Endothelial cell of umbilical vein (primary cell): ENCODE results near the gene WDR86.

Source experiments
- CTCF ChIP-seq, 2 donors: IDR thresholded peaks; 1 replicate in 1 of 2; 2 replicates in 1 of 2; pipeline ENCODE4 v1.5.1; 2011; ENCODE audit warnings: low read length in 2 of 2, mild to moderate bottlenecking in 2 of 2, moderate library complexity in 2 of 2, control low read depth in 1 of 2, inconsistent platforms in 1 of 2, low read depth in 1 of 2; ENCODE audit not compliant: insufficient read depth in 1 of 2; ENCODE audit errors: extremely low read depth in 1 of 2
- EZH2 ChIP-seq: IDR thresholded peaks from 2 replicates; pipeline ENCODE4 v1.6.1; 2012; ENCODE audit warnings: borderline replicate concordance, low read depth, mild to moderate bottlenecking, moderate library complexity, low read length, inconsistent platforms; ENCODE audit not compliant: severe bottlenecking
- FOS ChIP-seq: IDR thresholded peaks from 2 replicates; pipeline ENCODE4 v1.6.1; 2011; ENCODE audit warnings: mild to moderate bottlenecking, low read length, moderate library complexity, borderline replicate concordance; ENCODE audit not compliant: insufficient read depth
- GATA2 ChIP-seq: IDR thresholded peaks from 2 replicates; pipeline ENCODE4 v1.7.0; 2011; ENCODE audit warnings: low read depth, mild to moderate bottlenecking, moderate library complexity, mixed read lengths, low read length; ENCODE audit not compliant: insufficient read length, insufficient read depth
- JUN ChIP-seq: IDR thresholded peaks from 2 replicates; pipeline ENCODE4 v1.6.1; 2011; ENCODE audit warnings: borderline replicate concordance, low read depth; ENCODE audit not compliant: insufficient read length, insufficient read depth
- MAX ChIP-seq: IDR thresholded peaks from 2 replicates; pipeline ENCODE4 v1.6.1; 2011; ENCODE audit not compliant: insufficient read depth, insufficient read length
- MYC ChIP-seq: IDR thresholded peaks from one replicate; pipeline ENCODE4 v1.6.1; 2011; ENCODE audit warnings: mild to moderate bottlenecking, low read depth, low read length
- POLR2A ChIP-seq: IDR thresholded peaks from 2 replicates; pipeline ENCODE4 v1.6.1; 2012; ENCODE audit warnings: low read depth, mild to moderate bottlenecking, control low read depth, low read length
- POLR2AphosphoS5 ChIP-seq: IDR thresholded peaks from 2 replicates; pipeline ENCODE4 v1.6.1; 2012; ENCODE audit warnings: low read depth, mild to moderate bottlenecking, control low read depth, low read length, moderate library complexity; ENCODE audit not compliant: insufficient read depth

DNA sequence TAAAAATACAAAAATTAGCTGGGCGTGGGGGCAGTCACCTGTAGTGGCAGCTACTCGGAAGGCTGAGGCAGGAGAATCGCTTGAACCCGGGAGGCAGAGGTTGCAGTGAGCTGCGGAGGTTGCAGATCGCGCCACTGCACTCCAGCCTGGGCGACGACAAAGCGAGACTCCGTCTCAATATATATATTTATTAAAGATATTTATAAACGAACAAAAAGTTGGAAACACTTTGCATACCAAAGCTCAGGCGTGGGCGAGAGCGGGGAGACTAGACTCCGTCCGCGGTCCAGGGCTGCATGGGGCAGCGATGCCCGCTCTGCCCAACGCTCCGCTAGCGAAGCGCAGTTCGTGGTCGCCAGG is 38.0 kb upstream of the WDR86 start:
- no peak for TF ChIP-seq EZH2
- no peak for TF ChIP-seq CTCF (IDR thresholded peaks at IDR 0.05; ENCODE audit: extremely low read depth in 1 of 2, insufficient read depth in 1 of 2, low read depth in 1 of 2, low read length in 2 of 2)
- no peak for TF ChIP-seq MAX
- no peak for TF ChIP-seq POLR2AphosphoS5
- no peak for TF ChIP-seq POLR2A
- no peak for TF ChIP-seq JUN
- no peak for TF ChIP-seq GATA2
- no peak for TF ChIP-seq MYC
- no peak for TF ChIP-seq FOS
